ENCODE data around the gene NEURL1B.
A peak's percentile ranks its signal among the peaks of the same experiment; 100 is the strongest.

Gene NEURL1B

DNA sequence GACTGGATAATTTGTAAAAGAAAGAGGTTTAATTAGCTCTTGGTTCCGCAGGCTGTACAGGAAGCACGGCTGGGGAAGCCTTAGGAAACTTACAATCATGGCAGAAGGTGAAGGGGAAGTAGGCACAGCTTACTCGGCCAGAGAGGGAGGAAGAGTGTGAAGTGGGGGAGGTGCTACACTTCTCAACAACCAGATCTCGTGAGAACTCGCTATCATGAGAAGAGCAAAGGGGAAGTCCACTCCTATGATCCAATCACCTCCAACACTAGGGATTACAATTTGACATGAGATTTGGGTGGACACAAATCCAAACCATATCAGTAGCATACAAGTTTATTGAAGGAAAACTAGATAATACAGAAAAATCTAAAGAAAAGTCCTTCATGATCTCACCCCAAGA lies 39.9 kb downstream of the NEURL1B start:
- DNase-seq: no peak

GRCh38 chr5:172681421-172681820 lies 40.4 kb downstream of the NEURL1B start:
- DNase-seq: no peak

DNA sequence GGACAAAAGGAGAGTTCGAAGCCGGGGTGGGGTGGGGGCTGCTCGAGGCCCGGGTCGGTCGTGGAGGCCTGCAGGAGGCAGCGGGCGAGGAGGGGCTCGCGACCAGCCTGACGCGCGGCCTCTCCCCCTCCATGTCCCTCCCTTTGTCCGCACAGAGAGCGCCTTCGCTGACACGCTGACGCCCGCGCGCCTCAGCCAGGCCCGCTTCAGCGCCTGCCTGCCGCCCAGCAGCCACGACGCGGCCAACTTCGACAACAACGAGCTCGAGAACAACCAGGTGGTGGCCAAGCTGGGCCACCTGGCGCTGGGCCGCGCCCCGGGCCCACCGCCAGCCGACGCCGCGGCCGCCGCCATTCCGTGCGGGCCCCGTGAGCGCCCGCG lies 42.2 kb downstream of the NEURL1B start:
- no peak for DNase-seq

- DNase-seq: peak; percentile 25 to 77 (median 60)
These were observed 42.8 kb downstream of the NEURL1B start for GRCh38 chr5:172683645-172684471.

DNA sequence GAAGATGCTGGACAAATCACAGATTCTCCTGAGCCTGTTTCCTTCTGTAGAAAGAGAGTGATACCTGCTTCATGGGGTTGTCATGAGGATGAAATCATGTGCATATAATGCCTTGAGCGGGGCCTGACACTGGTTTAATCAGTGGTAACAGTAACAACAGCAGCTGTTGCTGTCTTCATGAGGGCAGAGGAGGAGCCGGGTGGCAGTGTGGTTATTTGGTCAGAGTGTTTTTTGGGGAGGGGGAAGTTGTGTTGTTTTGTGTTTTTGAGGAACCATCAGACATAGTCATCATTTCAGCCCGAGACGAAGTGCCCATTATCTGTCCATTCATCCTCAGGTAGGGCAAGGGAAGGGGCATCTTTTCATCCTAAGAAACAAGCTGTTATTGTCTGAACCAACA lies 44.0 kb downstream of the NEURL1B start:
- no peak for DNase-seq

GRCh38 chr5:172686111-172686510 lies 45.0 kb downstream of the NEURL1B start:
- DNase-seq: no peak

DNA sequence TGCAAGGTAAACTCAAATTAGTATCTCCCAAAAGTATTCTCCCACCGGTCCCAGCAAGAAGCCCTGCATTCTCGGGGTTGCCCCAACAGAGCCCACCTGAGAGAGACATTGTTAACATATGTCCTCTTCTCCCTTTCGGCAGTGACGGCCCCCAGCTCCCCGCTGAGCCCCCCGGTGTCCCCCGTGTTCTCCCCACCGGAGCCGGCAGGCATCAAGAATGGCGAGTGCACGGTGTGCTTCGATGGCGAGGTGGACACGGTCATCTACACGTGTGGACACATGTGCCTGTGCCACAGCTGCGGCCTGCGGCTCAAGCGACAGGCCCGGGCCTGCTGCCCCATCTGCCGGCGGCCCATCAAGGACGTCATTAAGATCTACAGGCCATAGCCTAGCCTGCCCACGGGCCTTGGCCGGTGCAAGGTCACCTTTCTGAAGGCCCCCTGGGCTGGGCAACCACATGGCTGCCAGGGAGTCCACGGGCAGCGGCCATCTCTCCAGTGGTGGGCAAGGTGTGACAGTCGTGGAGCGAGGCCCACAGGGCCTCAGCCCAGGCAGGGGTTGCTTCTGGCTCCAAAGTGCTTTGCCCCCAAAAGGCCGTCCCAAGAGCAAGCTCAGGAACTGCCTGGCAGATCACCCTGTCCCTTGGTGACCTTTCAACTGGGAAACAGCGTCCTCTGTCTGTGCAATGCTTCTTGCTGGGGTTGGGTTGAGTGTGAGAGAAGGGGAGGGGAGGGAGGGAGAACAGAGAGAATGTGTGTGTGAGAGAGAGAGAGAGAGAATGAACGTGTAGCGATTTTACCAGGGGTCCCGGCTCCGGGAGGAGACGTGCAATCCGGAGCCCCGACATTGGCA lies 45.7 kb downstream of the NEURL1B start:
- no peak for DNase-seq

- no peak for DNase-seq
These were observed 46.9 kb downstream of the NEURL1B start for GRCh38 chr5:172687940-172688339.

GRCh38 chr5:172688349-172689217 lies 47.5 kb downstream of the NEURL1B start:
- DNase-seq: peak in 5 of 6 experiments; percentile 14 to 54 (median 34)

DNA sequence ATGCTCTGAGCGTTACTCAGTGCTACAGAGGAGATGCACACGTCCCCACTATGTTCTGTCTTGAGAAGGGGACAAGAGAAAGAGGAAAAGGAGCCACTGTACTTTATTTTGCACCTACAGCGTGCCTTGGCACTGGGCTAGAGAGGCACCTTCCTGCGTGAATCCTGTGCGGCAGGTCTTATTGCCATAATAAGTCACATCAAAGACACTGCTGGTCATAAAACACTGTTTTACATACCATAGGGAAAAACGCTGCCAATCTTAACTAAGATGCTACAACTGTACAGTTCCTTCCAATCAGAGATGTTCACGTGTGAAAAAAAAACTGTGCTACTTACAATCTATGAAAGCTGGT lies 48.1 kb downstream of the NEURL1B start:
- peak in 1 of 6 experiments; percentile 17 for DNase-seq

- DNase-seq: no peak
These were observed 48.7 kb downstream of the NEURL1B start for GRCh38 chr5:172689801-172690200.

- no peak for DNase-seq
These were observed 49.4 kb downstream of the NEURL1B start for GRCh38 chr5:172690258-172691075.

DNA sequence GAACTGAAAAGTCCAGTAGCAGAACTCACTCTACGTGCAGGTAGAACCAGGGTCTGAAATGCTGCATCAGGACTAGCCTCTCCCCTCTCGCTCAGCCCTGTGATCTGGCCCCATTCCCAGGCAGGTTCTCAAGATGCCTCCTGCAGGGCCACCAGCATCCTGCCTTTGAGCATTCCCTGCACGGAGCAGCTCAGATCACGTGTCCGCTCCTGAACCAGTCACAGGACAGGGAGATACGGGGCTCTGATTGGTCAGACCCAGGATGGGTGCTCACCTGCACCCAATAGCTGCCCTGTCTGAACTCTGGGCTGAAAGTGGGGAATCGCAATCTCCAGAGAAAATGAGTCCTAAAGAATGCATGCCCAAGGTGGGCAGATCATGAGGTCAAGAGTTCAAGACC lies 50.8 kb downstream of the NEURL1B start:
- DNase-seq: no peak

- no peak for DNase-seq
These were observed 51.4 kb downstream of the NEURL1B start for GRCh38 chr5:172692451-172692850.

- DNase-seq: no peak
These were observed 51.9 kb downstream of the NEURL1B start for GRCh38 chr5:172692981-172693380.

GRCh38 chr5:172694061-172694460 lies 53.0 kb downstream of the NEURL1B start:
- DNase-seq: no peak

DNA sequence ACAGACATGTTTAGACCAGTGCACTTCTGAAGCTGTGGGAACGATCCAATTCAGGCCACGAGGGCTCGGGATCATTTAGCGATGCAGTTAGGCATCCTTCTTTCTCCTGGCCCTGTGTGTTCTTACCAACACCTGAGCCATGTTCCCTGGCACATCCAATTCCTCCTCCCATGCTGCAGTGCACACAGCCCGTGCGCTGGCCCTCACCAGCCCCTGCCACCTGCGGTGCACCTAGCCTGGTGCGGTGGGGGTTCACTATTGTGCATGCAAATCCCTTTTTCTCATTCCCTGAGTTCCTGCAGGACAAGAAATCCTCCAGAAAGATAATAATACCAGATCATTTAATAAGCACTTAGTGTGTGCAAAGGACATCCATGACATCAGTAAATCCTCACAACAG lies 53.5 kb downstream of the NEURL1B start:
- DNase-seq: no peak

- DNase-seq: no peak
These were observed 54.4 kb downstream of the NEURL1B start for GRCh38 chr5:172695232-172696054.

- no peak for DNase-seq
These were observed 55.2 kb downstream of the NEURL1B start for GRCh38 chr5:172696171-172696849.

Data from stimulated activated naive CD4-positive, alpha-beta T cell (primary cell).